ENCODE data around the gene IMMP2L. TPM values are rescaled to one million over a fixed set of nuclear protein-coding genes. Genes with fewer than 3 reads are reported as not detected.
A peak's percentile ranks its signal among the peaks of the same experiment; 100 is the strongest.

IMMP2L gene
- total RNA-seq, 1 donor = 8.2 TPM

DNA sequence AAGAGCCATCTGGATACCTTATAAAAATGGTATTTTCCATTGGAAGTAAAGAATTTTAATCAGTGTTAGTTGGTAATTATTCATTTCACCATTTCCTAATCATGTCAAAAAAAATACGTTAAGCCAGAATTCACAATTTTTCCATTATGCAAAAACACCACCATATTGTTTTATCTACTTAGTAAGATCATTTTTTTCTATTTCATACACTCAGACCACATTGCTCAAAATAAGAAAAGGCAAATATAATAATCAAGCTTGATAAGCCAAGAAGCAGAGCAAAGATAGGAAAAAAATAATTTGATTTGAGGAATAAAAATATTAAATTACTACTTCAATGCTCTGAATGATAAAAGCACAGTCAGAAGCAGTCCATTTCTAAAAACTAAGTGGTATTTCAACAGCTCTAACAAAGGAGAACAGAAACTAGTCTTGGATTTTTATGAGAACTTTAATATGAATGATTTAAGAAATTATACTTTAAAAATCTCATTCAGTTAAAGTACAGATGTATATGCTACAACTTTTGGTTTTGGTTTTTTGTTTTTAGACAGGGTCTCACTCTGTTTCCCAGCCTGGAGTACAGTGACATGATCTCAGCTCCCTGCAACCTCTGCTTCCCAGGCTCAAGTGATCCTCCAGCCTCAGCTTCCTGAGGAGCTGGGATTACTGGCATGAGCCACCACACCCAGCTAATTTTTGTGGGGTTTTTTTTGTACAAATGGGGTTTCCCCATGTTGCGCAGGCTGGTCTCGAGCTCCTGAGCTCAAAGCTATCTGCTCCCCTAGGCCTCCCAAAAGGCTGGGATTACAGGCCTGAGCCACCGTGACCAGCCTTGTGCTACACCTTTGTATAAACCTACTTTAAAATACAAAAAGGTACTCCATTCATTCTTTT, 424.7 kb downstream of the IMMP2L start:
- TF ChIP-seq, protein P1, sequence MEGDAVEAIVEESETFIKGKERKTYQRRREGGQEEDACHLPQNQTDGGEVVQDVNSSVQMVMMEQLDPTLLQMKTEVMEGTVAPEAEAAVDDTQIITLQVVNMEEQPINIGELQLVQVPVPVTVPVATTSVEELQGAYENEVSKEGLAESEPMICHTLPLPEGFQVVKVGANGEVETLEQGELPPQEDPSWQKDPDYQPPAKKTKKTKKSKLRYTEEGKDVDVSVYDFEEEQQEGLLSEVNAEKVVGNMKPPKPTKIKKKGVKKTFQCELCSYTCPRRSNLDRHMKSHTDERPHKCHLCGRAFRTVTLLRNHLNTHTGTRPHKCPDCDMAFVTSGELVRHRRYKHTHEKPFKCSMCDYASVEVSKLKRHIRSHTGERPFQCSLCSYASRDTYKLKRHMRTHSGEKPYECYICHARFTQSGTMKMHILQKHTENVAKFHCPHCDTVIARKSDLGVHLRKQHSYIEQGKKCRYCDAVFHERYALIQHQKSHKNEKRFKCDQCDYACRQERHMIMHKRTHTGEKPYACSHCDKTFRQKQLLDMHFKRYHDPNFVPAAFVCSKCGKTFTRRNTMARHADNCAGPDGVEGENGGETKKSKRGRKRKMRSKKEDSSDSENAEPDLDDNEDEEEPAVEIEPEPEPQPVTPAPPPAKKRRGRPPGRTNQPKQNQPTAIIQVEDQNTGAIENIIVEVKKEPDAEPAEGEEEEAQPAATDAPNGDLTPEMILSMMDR (IDR thresholded peaks at IDR 0.05; ENCODE audit: insufficient read depth, low read depth, low read length) = no peak
- DNase-seq (ENCODE audit: low read depth) = peak; percentile 33
- H3K4me3 ChIP-seq (ENCODE audit: low read depth, low read length) = no peak overlapping the region

DNA sequence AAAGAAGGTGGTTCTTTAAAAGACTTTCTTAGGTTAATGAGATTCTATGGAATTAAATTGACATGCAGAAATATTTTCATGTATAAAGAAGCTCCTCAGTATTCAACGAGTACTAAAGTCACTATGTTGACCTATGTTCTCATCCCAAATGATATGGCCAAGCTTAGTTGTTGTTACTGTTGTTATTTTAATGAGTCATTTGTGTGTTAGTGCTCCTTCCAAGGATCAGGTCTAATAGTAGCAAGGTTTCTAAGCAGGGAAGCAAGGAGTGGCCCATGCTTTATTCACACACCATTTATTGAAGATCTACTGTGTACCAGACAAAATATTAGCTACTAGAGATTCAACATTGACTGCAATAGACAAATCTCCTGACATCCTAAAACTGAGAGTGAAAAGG, 429.5 kb downstream of the IMMP2L start:
- no peak overlapping the region for H3K4me3 ChIP-seq (ENCODE audit: low read depth, low read length)
- TF ChIP-seq, protein P1 (IDR thresholded peaks at IDR 0.05; ENCODE audit: insufficient read depth, low read depth, low read length) = no peak
- DNase-seq (ENCODE audit: low read depth) = no peak

DNA sequence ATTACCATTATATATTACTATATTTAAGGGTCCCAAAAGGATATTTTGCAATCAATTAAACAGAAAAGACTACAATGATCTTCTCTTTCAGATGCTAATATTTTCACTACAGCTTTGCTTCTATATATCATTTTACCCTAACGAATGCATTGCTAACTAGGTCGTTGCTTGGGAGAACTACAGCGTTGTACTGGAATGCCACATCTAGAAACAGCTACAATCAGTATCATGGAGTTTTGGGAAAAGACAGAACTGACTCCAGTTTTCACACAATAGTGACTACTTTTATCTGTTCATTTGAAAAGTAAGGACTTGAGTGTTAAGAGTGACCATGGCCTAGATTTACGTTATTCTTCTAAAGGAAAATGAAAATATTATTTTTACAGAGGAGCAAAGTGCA, 432.9 kb downstream of the IMMP2L start:
- H3K4me3 ChIP-seq (ENCODE audit: low read depth, low read length) = no peak overlapping the region
- DNase-seq (ENCODE audit: low read depth) = no peak
- TF ChIP-seq, protein P1 (IDR thresholded peaks at IDR 0.05; ENCODE audit: insufficient read depth, low read depth, low read length) = no peak

DNA sequence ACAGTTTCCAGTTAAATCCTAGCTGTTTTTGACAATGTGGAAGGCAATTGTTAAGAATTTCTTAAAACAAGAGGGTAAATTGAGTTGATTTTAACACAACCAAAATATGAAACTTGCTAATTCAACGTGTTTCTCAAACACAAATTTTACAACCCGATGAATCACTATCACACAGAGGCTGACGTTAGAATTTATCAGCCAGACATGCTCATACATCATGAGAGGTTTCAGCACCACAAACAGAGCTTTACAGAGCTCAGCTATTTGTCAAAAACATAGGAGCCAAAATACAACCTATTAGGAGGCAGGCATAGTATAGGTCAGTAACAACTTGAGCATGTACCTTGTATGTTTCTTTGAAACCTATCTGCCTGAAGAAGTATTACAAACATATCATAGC, 435.3 kb downstream of the IMMP2L start:
- H3K4me3 ChIP-seq (ENCODE audit: low read depth, low read length) = no peak overlapping the region
- peak; percentile 56 for DNase-seq (ENCODE audit: low read depth)
- TF ChIP-seq, protein P1 (IDR thresholded peaks at IDR 0.05; ENCODE audit: insufficient read depth, low read depth, low read length) = no peak

DNA sequence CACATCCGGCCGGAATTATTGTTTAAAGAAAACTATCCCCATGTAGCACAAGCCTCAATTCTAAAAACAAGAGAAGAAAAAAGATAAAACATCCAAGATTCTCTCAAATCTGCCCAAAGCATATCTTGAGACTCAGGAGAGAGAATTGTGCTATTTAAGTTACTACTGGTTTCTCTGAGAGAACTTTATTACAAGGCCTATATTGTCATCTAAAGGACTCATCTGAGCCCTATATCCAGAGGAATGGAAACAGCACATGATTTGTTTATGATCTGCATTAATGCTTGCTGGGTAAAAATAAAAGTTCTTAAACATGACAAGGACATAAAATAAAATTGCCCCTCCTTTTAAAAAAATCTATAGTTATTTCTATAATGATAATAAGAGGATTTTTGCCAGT, 446.3 kb downstream of the IMMP2L start:
- H3K4me3 ChIP-seq (ENCODE audit: low read depth, low read length) = no peak overlapping the region
- no peak for DNase-seq (ENCODE audit: low read depth)
- TF ChIP-seq, protein P1 (IDR thresholded peaks at IDR 0.05; ENCODE audit: insufficient read depth, low read depth, low read length) = no peak

DNA sequence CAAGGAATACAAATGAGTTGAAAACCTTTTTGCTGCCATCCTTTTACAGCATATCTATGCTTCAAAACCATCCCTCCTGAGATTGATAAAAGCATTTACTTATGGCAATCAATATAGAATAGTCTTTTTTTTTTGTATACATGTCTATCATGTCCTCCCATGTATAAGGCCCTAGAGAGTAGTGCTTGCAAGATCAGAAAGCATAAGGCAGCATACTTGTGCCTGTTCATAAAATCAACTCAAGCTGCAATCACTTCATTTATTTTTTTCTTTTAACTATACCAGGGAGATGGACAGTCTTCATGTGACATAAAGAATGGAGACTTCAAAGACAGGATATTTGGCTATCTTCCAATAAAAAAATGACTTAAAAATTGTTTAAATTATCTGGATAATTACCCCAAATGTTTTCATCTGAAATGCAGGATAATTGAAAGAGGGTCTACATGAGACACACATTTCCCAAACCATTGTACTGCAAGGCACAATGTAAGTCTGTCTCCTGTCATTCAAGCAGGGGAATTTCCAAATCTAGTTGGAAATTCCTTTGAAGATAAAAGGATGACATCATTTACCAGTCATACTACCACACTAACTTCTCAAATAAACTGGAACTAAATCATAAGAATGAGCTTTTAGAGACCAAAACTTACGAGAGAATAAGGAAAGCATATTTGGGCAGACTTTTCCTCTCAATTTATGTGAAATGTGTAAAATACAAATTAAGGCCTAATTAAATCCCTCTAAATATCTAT, 448.9 kb downstream of the IMMP2L start:
- TF ChIP-seq, protein P1 (IDR thresholded peaks at IDR 0.05; ENCODE audit: insufficient read depth, low read depth, low read length) = no peak
- H3K4me3 ChIP-seq (ENCODE audit: low read depth, low read length) = no peak overlapping the region
- DNase-seq (ENCODE audit: low read depth) = no peak

All from fibroblast of villous mesenchyme (primary cell).